ENCODE measurements around the gene SIPA1L3.
A peak's percentile ranks its signal among the peaks of the same experiment; 100 is the strongest.

The SIPA1L3 gene

GRCh38 chr19:38036707-38037611, 130.0 kb downstream of the SIPA1L3 start:
- in situ Hi-C loops (cut with MboI; ENCODE audit: low sequenced_read_pairs, unreplicated experiment) = no loop called here
- TF ChIP-seq CTCF (IDR thresholded peaks at IDR 0.05; ENCODE audit: borderline replicate concordance, control extremely low read depth, extremely low read depth, insufficient read depth, missing control alignments) = no peak
- no peak for DNase-seq (ENCODE audit: low spot score)

- no peak for TF ChIP-seq CTCF (IDR thresholded peaks at IDR 0.05; ENCODE audit: borderline replicate concordance, control extremely low read depth, extremely low read depth, insufficient read depth, missing control alignments)
- in situ Hi-C loops (cut with MboI; ENCODE audit: low sequenced_read_pairs, unreplicated experiment) = loop anchor here (10.0 kb wide), 1 partner anchor 125 kb away; no protein-coding TSS in a partner anchor
- DNase-seq (ENCODE audit: low spot score) = no peak
These were observed 133.0 kb downstream of the SIPA1L3 start for GRCh38 chr19:38039966-38040365.

GRCh38 chr19:38042132-38042531, 135.1 kb downstream of the SIPA1L3 start:
- in situ Hi-C loops (cut with MboI; ENCODE audit: low sequenced_read_pairs, unreplicated experiment) = loop anchor here (10.0 kb wide), 1 partner anchor 127 kb away; no protein-coding TSS in a partner anchor
- no peak for TF ChIP-seq CTCF (IDR thresholded peaks at IDR 0.05; ENCODE audit: borderline replicate concordance, control extremely low read depth, extremely low read depth, insufficient read depth, missing control alignments)
- no peak for DNase-seq (ENCODE audit: low spot score)

- in situ Hi-C loops (cut with MboI; ENCODE audit: low sequenced_read_pairs, unreplicated experiment) = loop anchor here (10.0 kb wide), 1 partner anchor 129 kb away; no protein-coding TSS in a partner anchor
- no peak for TF ChIP-seq CTCF (IDR thresholded peaks at IDR 0.05; ENCODE audit: borderline replicate concordance, control extremely low read depth, extremely low read depth, insufficient read depth, missing control alignments)
- DNase-seq (ENCODE audit: low spot score) = no peak
These were observed 136.7 kb downstream of the SIPA1L3 start for GRCh38 chr19:38043649-38044144.

GRCh38 chr19:38044267-38045111, 137.5 kb downstream of the SIPA1L3 start:
- in situ Hi-C loops (cut with MboI; ENCODE audit: low sequenced_read_pairs, unreplicated experiment) = loop anchor here (10.0 kb wide), 1 partner anchor 130 kb away; no protein-coding TSS in a partner anchor
- peak; percentile 32 for DNase-seq (ENCODE audit: low spot score)
- TF ChIP-seq CTCF (IDR thresholded peaks at IDR 0.05; ENCODE audit: borderline replicate concordance, control extremely low read depth, extremely low read depth, insufficient read depth, missing control alignments) = no peak
